GM18511 (cell line): ENCODE results near the gene FHIT.
"Not testable (repeated sequence)": the region's sequence is repeated elsewhere in the genome, so short reads cannot be mapped to it uniquely, and the experiment has no call there.

ENCODE experiments used
- ATAC-seq: cut with Tn5 transposase; IDR thresholded peaks from one replicate; pipeline ENCODE4 v1.9.1; 2021; ENCODE audit warnings: mild to moderate bottlenecking, moderate library complexity; ENCODE audit not compliant: unreplicated experiment

The FHIT gene

GRCh38 chr3:60948488-60948887 is 302.8 kb downstream of the FHIT start:
- no peak for ATAC-seq

- no peak for ATAC-seq
These were observed 315.5 kb downstream of the FHIT start for GRCh38 chr3:60935709-60936108.

GRCh38 chr3:60933824-60934223 is 317.4 kb downstream of the FHIT start:
- no peak for ATAC-seq

- no peak for ATAC-seq
These were observed 318.6 kb downstream of the FHIT start for GRCh38 chr3:60932643-60933042.

- ATAC-seq: no peak
These were observed 319.1 kb downstream of the FHIT start for GRCh38 chr3:60932170-60932569.

GRCh38 chr3:60931452-60931851 is 319.8 kb downstream of the FHIT start:
- ATAC-seq: no peak

GRCh38 chr3:60920519-60920918 is 330.7 kb downstream of the FHIT start:
- no peak for ATAC-seq

GRCh38 chr3:60919296-60919695 is 332.0 kb downstream of the FHIT start:
- no peak for ATAC-seq

GRCh38 chr3:60917141-60917540 is 334.1 kb downstream of the FHIT start:
- ATAC-seq: no peak

- ATAC-seq: no peak
These were observed 334.7 kb downstream of the FHIT start for GRCh38 chr3:60916546-60916945.

- ATAC-seq: no peak
These were observed 337.8 kb downstream of the FHIT start for GRCh38 chr3:60913474-60913873.

- no peak for ATAC-seq
These were observed 338.4 kb downstream of the FHIT start for GRCh38 chr3:60912876-60913275.

- no peak for ATAC-seq
These were observed 339.1 kb downstream of the FHIT start for GRCh38 chr3:60912142-60912541.

- no peak for ATAC-seq
These were observed 341.7 kb downstream of the FHIT start for GRCh38 chr3:60909526-60909925.

GRCh38 chr3:60906283-60906682 is 345.0 kb downstream of the FHIT start:
- ATAC-seq: no peak

GRCh38 chr3:60898321-60898720 is 352.9 kb downstream of the FHIT start:
- ATAC-seq: no peak

- ATAC-seq: no peak
These were observed 357.3 kb downstream of the FHIT start for GRCh38 chr3:60893946-60894345.

GRCh38 chr3:60890226-60890625 is 361.0 kb downstream of the FHIT start:
- ATAC-seq: no peak

- ATAC-seq: not testable (repeated sequence)
These were observed 362.3 kb downstream of the FHIT start for GRCh38 chr3:60888952-60889351.

- ATAC-seq: no peak
These were observed 363.7 kb downstream of the FHIT start for GRCh38 chr3:60887574-60887973.

- ATAC-seq: no peak
These were observed 364.7 kb downstream of the FHIT start for GRCh38 chr3:60886518-60886917.

- no peak for ATAC-seq
These were observed 367.2 kb downstream of the FHIT start for GRCh38 chr3:60884005-60884404.

GRCh38 chr3:60877188-60877587 is 374.1 kb downstream of the FHIT start:
- ATAC-seq: no peak

- no peak for ATAC-seq
These were observed 380.9 kb downstream of the FHIT start for GRCh38 chr3:60870396-60870795.
